Body of pancreas (tissue), 4 donors: Measurements from ENCODE around the gene SPTB. TPM values are rescaled to one million over a fixed set of nuclear protein-coding genes. Genes with fewer than 3 reads are reported as not detected.

Experiments used
- ATAC-seq: fragments of 150-250 bp; one replicate; pipeline ENCODE4 v1.9.1; 2016
- DNase-seq, 4 donors: peaks; one replicate each; pipeline ENCODE4 v3.0.0-alpha.2; 2019
- H3K27ac ChIP-seq, 4 donors: fragments of 200-600 bp; sonication (generic); 1 replicate in 3 of 4; 2 replicates in 1 of 4; pipeline versions ENCODE4 v1.5.1 to v1.6.1; 2016 to 2019; ENCODE audit warnings: mild to moderate bottlenecking in 1 of 4, mixed read lengths in 1 of 4, moderate library complexity in 1 of 4
- H3K27me3 ChIP-seq, 2 donors: fragments of 200-600 bp; sonication (generic); one replicate each; pipeline ENCODE4 v1.6.0; 2016; ENCODE audit warnings: mild to moderate bottlenecking in 1 of 2
- H3K36me3 ChIP-seq, 2 donors: fragments of 200-600 bp; sonication (generic); replicated peaks in 1 of 2; 2 replicates each; pipeline ENCODE4 v1.5.1; 2016; ENCODE audit warnings: low read depth in 2 of 2; ENCODE audit not compliant: insufficient read depth in 1 of 2
- H3K4me1 ChIP-seq: fragments of 200-600 bp; sonication (generic); one replicate; pipeline ENCODE4 v1.6.0; 2016
- H3K4me3 ChIP-seq, 2 donors: fragments of 200-600 bp; sonication (generic); 1 replicate in 1 of 2; 2 replicates in 1 of 2; pipeline ENCODE4 v1.5.1; 2016 to 2019
- H3K9me3 ChIP-seq, 3 donors: fragments of 200-600 bp; sonication (generic); 1 replicate in 2 of 3; 2 replicates in 1 of 3; pipeline ENCODE4 v1.5.1; 2016
- POLR2A ChIP-seq, 3 donors: fragments of 450-650 bp; IDR thresholded peaks; one replicate each; pipeline ENCODE4 v1.6.1; 2016; ENCODE audit warnings: antibody characterized with exemption in 3 of 3, mild to moderate bottlenecking in 2 of 3
- WGBS, 2 donors: methylation state at CpG; one replicate each; pipeline ENCODE4 v1.1.5; 2017; 5-methylcytosine and 5-hydroxymethylcytosine counted together
- intact Hi-C: fragments of 100-400 bp; cut with DNase I; formaldehyde crosslinking; loops from one replicate; pipeline ENCODE4 v1.15.1; 2023
- total RNA-seq, 2 donors: library from RNA; depleted of rRNA; stranded (reverse); fragments of >200 nt; gene quantifications; one replicate each; pipeline ENCODE4 v1.1.0, GENCODE V29; 2016
- TF ChIP-seq, protein P1 (sequence below), 7 experiments: fragments of 450-650 bp in 4 of 7; fragments of 200-600 bp in 3 of 7; sonication (generic) in 3 of 7; IDR thresholded peaks; one replicate each; pipeline ENCODE4 v1.5.1; 2016 to 2019; ENCODE audit warnings: antibody characterized with exemption in 7 of 7

SPTB gene
- total RNA-seq, 2 donors from 2014 or later: 3.4 to 8.6 TPM

DNA sequence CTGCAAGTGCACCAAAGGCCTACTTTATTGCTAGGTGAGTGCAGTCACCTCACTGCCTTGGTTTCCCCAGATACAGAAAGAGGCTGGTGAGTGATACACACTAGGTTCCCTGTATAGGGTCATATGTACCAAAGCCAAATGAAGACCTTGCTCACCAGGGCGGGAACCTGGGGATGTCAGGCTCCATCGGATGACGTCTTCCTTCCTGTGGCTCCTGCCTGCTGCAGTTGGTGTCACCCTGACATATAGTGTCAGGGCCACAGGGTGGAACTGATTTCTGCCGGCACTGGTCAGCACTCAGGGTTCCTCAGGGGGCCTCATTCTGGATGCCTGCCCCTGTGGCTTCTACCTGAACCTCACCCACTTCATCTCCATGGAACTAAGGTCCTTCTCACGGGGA lies 132.4 kb downstream of the SPTB start:
- 76 to 86% methylated on average over 3 to 5 of the region's 5 CpGs for WGBS, 2 donors
- H3K36me3 ChIP-seq: peaks cover 6 to 28% of the 10 kb centered on the region in 2 donors
- H3K9me3 ChIP-seq: no peaks in the 10 kb centered on the region
- no peak overlapping the region for H3K27ac ChIP-seq
- H3K4me3 ChIP-seq: no peak overlapping the region
- TF ChIP-seq, protein P1, sequence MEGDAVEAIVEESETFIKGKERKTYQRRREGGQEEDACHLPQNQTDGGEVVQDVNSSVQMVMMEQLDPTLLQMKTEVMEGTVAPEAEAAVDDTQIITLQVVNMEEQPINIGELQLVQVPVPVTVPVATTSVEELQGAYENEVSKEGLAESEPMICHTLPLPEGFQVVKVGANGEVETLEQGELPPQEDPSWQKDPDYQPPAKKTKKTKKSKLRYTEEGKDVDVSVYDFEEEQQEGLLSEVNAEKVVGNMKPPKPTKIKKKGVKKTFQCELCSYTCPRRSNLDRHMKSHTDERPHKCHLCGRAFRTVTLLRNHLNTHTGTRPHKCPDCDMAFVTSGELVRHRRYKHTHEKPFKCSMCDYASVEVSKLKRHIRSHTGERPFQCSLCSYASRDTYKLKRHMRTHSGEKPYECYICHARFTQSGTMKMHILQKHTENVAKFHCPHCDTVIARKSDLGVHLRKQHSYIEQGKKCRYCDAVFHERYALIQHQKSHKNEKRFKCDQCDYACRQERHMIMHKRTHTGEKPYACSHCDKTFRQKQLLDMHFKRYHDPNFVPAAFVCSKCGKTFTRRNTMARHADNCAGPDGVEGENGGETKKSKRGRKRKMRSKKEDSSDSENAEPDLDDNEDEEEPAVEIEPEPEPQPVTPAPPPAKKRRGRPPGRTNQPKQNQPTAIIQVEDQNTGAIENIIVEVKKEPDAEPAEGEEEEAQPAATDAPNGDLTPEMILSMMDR (IDR thresholded peaks at IDR 0.05): no peak
- TF ChIP-seq POLR2A (IDR thresholded peaks at IDR 0.05): no peak
- ATAC-seq (no peak), DNase-seq (no peak)
- no peaks in the 10 kb centered on the region for H3K4me1 ChIP-seq
- intact Hi-C loops: no loop called here
- no peaks in the 10 kb centered on the region for H3K27me3 ChIP-seq

DNA sequence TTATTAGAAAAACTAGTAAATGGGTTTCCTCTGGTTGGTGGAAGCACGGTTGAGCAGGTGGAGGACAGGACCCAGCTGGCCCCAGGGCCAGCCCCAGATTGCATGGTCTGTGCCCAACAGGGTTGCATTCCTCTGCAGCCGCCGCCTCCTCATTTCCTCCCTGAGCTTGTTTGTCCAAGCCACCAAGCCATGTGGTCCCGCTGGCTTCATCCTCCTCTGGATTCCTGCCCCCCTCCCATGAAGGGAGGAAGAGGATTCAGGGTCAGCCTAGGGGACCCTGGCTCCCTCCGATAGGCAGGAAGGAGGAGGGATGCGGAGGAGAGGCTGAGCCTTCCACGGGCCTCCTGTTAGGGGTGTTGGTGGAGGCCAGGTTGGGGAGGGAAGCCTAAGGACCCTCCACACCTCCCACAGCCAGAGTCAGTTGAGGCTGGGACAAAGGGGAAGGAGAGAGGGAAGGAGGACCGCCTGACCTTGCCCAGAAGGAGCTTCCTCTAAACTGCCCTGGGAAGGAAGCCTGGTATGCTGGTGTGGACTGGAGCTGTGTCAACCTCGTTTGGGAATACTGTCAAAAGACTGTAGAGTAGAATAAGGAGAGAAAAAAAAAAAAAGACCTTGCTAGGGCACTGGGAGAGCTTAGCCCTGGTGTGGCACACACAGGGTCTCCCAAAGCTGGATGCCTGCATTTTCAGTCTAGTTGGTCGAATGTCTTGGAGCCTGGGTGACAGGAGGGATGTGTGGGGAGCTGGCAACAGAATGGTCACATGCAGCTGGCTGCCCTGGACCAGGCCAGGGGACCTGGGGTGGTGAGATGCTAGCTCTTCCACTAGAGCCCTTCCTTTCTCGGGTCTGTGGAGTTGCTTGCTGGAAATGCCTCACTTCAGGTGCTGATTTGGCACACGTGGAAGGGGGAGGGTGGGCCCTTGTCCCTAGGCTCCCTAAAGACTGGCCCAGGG lies 133.1 kb downstream of the SPTB start:
- Histone ChIP-seq H3K4me1 (no peaks in the 10 kb centered on the region), H3K27ac (no peak overlapping the region), H3K36me3 (peaks cover 6 to 35% of the 10 kb centered on the region in 2 donors), H3K9me3 (no peaks in the 10 kb centered on the region), H3K27me3 (no peaks in the 10 kb centered on the region), H3K4me3 (no peak overlapping the region)
- TF ChIP-seq, protein P1 (IDR thresholded peaks at IDR 0.05): no peak
- TF ChIP-seq POLR2A (IDR thresholded peaks at IDR 0.05): no peak
- intact Hi-C loops: no loop called here
- 67 to 77% methylated on average over 7 to 12 of the region's 12 CpGs for WGBS, 2 donors
- no peak for DNase-seq
- peak; percentile 18 for ATAC-seq

DNA sequence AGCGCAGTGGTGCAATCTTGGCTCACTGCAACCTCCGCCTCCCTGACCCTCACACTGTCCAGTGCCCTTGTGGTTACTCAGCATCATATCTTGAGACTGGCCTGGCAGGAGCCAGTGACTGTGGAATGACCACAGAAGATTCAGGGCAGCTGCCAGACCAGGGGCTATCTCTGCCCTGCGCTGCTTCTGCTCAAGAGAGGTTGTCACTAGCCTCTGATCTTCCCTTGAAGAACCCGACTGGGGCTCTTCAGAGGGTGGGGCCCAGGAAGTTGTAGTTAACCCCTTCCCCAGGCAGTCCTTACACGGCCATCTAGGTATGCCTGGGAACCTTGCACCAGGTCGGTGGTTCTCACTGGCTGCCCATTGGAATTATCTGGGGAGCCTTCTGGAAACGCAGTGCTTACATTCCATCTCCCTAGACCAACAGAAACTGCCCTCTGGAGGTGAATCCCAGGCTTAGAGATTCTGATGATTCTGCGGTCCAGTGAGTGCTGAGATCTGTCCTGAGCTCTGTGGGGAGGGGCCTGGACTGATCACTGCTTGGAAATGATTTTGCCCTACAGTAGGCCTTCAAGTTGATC lies 134.1 kb downstream of the SPTB start:
- H3K4me1 ChIP-seq: no peaks in the 10 kb centered on the region
- DNase-seq (no peak), ATAC-seq (peak; percentile 33)
- peaks cover 6 to 45% of the 10 kb centered on the region in 2 donors for H3K36me3 ChIP-seq
- H3K27me3 ChIP-seq: no peaks in the 10 kb centered on the region
- intact Hi-C loops: no loop called here
- H3K9me3 ChIP-seq: no peaks in the 10 kb centered on the region
- no peak overlapping the region for H3K27ac ChIP-seq
- WGBS, 2 donors: 65 to 67% methylated on average over 8 of the region's 8 CpGs
- H3K4me3 ChIP-seq: no peak overlapping the region
- no peak for TF ChIP-seq POLR2A (IDR thresholded peaks at IDR 0.05)
- TF ChIP-seq, protein P1 (IDR thresholded peaks at IDR 0.05): peak in 2 of 7 experiments; percentile 4 to 8

DNA sequence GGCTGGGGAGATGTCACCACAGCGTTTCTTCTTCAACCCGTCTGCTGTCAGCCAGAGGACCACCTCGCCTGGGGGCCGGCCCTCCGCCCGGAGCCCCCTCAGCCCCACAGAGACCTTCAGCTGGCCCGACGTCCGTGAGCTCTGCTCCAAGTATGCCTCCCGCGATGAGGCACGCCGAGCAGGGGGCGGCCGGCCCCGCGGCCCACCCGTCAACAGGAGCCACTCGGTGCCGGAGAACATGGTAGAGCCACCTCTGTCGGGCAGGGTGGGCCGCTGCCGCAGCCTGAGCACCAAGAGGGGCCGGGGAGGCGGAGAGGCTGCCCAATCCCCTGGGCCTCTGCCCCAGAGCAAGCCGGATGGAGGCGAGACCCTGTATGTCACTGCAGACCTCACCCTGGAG lies 136.6 kb downstream of the SPTB start:
- no peak for TF ChIP-seq POLR2A (IDR thresholded peaks at IDR 0.05)
- TF ChIP-seq, protein P1 (IDR thresholded peaks at IDR 0.05): no peak
- H3K36me3 ChIP-seq: peaks cover 6 to 50% of the 10 kb centered on the region in 2 donors
- no peaks in the 10 kb centered on the region for H3K9me3 ChIP-seq
- DNase-seq (no peak), ATAC-seq (no peak)
- peaks cover 1% of the 10 kb centered on the region for H3K4me1 ChIP-seq
- no peaks in the 10 kb centered on the region for H3K27me3 ChIP-seq
- WGBS, 2 donors: 93 to 94% methylated on average over 14 of the region's 27 CpGs
- H3K4me3 ChIP-seq: no peak overlapping the region
- no peak overlapping the region for H3K27ac ChIP-seq
- intact Hi-C loops: no loop called here
